Activated naive CD8-positive, alpha-beta T cell treated with anti-CD3 and anti-CD28 coated beads, Interleukin-2, amount 50 U/mL, for 16 hours (primary cell): ENCODE results near the gene DENND1C.
A peak's percentile ranks its signal among the peaks of the same experiment; 100 is the strongest.

Source experiments
- DNase-seq: peaks from one replicate; pipeline ENCODE4 v3.0.0-alpha.2; 2020; ENCODE audit warnings: low read depth, low spot score

DENND1C gene

GRCh38 chr19:6424939-6425731, 56.5 kb downstream of the DENND1C start:
- DNase-seq, result peak; percentile 98

GRCh38 chr19:6424195-6424938, 57.2 kb downstream of the DENND1C start, which contains the start of gene KHSRP:
KHSRP (minus strand) TSS chr19:6424811; CDS start chr19:6424701, 110 bp downstream.
- DNase-seq, result no peak

- no peak for DNase-seq
These were observed 57.9 kb downstream of the DENND1C start for GRCh38 chr19:6423499-6424194.

GRCh38 chr19:6421075-6422014, 60.2 kb downstream of the DENND1C start:
- no peak for DNase-seq

GRCh38 chr19:6418562-6418932, 63.0 kb downstream of the DENND1C start:
- DNase-seq, result no peak

- DNase-seq, result no peak
These were observed 63.6 kb downstream of the DENND1C start for GRCh38 chr19:6417713-6418561.
